PC-3 (cell line): ENCODE results near the gene SLITRK3.

ENCODE experiments used
- CTCF ChIP-seq: fragments of 300-600 bp; sonication (generic); conservative IDR thresholded peaks from 2 replicates; pipeline ENCODE4 v1.5.1; 2017; ENCODE audit warnings: antibody characterized with exemption, low read depth, mild to moderate bottlenecking, low read length
- EZH2 ChIP-seq: fragments of 300-600 bp; sonication (generic); IDR thresholded peaks from one replicate; pipeline ENCODE4 v1.6.1; 2017; ENCODE audit warnings: antibody characterized with exemption, mild to moderate bottlenecking, low read length; ENCODE audit not compliant: unreplicated experiment
- EZH2phosphoT487 ChIP-seq: fragments of 300-600 bp; sonication (generic); IDR thresholded peaks from 2 replicates; pipeline ENCODE4 v1.6.1; 2018; ENCODE audit warnings: mild to moderate bottlenecking, antibody characterized with exemption, low read length, borderline replicate concordance

- no peak for TF ChIP-seq CTCF
- TF ChIP-seq EZH2phosphoT487 = no peak
- no peak for TF ChIP-seq EZH2
These were observed 14.6 kb downstream of the SLITRK3 start for GRCh38 chr3:165181556-165181955.
